ENCODE measurements around the gene PIGU. TPM values are rescaled to one million over a fixed set of nuclear protein-coding genes. Genes with fewer than 3 reads are reported as not detected.

PIGU gene
- total and polyA plus RNA-seq, 2 donors (not counting 1 experiment from before 2014, with no cell fraction given), result 12.0 to 19.3 TPM

DNA sequence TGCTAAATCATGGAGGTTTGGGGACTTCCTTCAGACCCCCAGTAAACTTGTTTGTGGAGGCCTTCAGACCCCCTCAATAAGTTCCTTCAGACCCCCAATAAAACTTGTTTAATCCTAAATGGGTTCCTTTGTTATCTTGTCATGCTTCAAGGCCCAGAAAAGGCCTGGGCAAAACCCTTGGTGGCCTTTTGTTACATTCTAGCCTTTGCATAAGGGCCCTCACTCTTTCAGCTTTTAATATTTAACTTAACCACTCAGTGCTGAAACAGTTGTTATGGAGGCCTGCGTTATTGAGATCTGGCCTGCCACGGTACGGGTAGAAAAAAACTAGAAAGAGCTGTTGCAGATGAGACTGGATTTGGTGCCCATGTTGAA is 165.0 kb downstream of the PIGU start:
- H4K20me1 ChIP-seq (ENCODE audit: control insufficient read depth, insufficient read depth, low read length, poor library complexity, severe bottlenecking), result no peaks in the 10 kb centered on the region
- no peaks in the 10 kb centered on the region for H3K9me3 ChIP-seq (ENCODE audit: control extremely low read depth in 1 of 3, control insufficient read depth in 2 of 3, insufficient read depth in 1 of 3, low read length in 2 of 3)
- Mint-ChIP-seq H3K27me3 (no peaks in the 10 kb centered on the region), H3K4me1 (peaks cover 23% of the 10 kb centered on the region), H3K27ac (peak overlapping the region; percentile 33), H3K4me3 (no peak overlapping the region), H3K9me3 (ENCODE audit: insufficient read depth) (no peaks in the 10 kb centered on the region)
- peaks cover 5% of the 10 kb centered on the region in 2 donors for H3K4me1 ChIP-seq (ENCODE audit: control insufficient read depth in 2 of 2, insufficient read depth in 2 of 2, low read length in 2 of 2)
- H3K79me2 ChIP-seq (ENCODE audit: control insufficient read depth, insufficient read depth, low read length), result peaks cover 11% of the 10 kb centered on the region
- intact Hi-C loops (cut with micrococcal nuclease), result no loop called here
- H3K36me3 ChIP-seq (replicated peaks in 1 of 2; ENCODE audit: control extremely low read depth in 1 of 2, control insufficient read depth in 1 of 2, extremely low read depth in 1 of 2, insufficient read depth in 2 of 2, low read length in 1 of 2), result peaks cover 15 to 20% of the 10 kb centered on the region in 2 experiments
- ChIA-PET POLR2A (interaction anchor here (0.5 kb wide), 1 partner anchor 188 kb away, joined by 12 read pairs; no protein-coding TSS in a partner anchor), CTCF (interaction anchor here (0.6 to 1.2 kb wide), 2 partner anchors 9 to 258 kb away, joined by 3 to 4 read pairs; no protein-coding TSS in a partner anchor)
- 100% methylated on average over 3 of the region's 3 CpGs for WGBS (ENCODE audit: insufficient coverage)
- no peak overlapping the region for H3K4me3 ChIP-seq (ENCODE audit: control extremely low read depth in 1 of 5, extremely low read depth in 1 of 5, insufficient read depth in 1 of 5, low read depth in 2 of 5, low read length in 4 of 5)
- no peak overlapping the region for H3K9ac ChIP-seq (ENCODE audit: low read length)
- TF ChIP-seq EZH2 (IDR thresholded peaks at IDR 0.05; ENCODE audit: borderline replicate concordance, insufficient read depth, low read depth, low read length, poor library complexity, severe bottlenecking), result no peak
- TF ChIP-seq, protein P1, sequence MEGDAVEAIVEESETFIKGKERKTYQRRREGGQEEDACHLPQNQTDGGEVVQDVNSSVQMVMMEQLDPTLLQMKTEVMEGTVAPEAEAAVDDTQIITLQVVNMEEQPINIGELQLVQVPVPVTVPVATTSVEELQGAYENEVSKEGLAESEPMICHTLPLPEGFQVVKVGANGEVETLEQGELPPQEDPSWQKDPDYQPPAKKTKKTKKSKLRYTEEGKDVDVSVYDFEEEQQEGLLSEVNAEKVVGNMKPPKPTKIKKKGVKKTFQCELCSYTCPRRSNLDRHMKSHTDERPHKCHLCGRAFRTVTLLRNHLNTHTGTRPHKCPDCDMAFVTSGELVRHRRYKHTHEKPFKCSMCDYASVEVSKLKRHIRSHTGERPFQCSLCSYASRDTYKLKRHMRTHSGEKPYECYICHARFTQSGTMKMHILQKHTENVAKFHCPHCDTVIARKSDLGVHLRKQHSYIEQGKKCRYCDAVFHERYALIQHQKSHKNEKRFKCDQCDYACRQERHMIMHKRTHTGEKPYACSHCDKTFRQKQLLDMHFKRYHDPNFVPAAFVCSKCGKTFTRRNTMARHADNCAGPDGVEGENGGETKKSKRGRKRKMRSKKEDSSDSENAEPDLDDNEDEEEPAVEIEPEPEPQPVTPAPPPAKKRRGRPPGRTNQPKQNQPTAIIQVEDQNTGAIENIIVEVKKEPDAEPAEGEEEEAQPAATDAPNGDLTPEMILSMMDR (IDR thresholded peaks at IDR 0.05), result no peak
- ATAC-seq (ENCODE audit: low read depth) (no peak), DNase-seq (no peak)
- no peaks in the 10 kb centered on the region for H3K27me3 ChIP-seq (replicated peaks in 1 of 4; ENCODE audit: control extremely low read depth in 1 of 4, control insufficient read depth in 3 of 4, insufficient read depth in 4 of 4, low read length in 3 of 4)
- no peak overlapping the region for H3K4me2 ChIP-seq (replicated peaks; ENCODE audit: low read depth, low read length, poor library complexity, severe bottlenecking)
- H2AFZ ChIP-seq (ENCODE audit: insufficient read depth, low read depth, low read length, poor library complexity, severe bottlenecking), result no peak overlapping the region
- no peak overlapping the region for H3K27ac ChIP-seq (ENCODE audit: low read length in 2 of 2)

DNA sequence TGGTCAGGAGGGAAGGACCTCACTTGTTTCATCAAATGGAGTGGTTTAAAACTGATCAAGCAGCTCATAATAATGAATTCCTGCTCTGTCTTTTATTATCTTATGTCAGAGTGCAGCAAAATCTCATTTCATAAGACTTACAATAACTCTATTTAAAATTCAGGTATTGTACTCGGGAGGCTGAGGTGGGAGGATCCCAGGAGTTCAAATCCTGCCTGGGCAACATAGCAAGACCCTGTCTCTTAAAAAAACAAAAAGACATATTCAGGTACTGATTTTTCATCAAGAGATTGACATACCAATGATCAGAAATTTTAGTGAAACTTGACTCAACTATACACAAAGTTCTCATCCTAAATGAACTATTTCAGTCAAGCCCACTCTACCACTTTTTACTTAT is 166.3 kb downstream of the PIGU start:
- no peak overlapping the region for H3K4me3 Mint-ChIP-seq
- no peak overlapping the region for H3K9ac ChIP-seq (ENCODE audit: low read length)

More for the DNA sequence above, 166.3 kb downstream of the PIGU start:
- 100% methylated on average over 1 of the region's 1 CpG for WGBS (ENCODE audit: insufficient coverage)
- Histone ChIP-seq H3K4me2 (replicated peaks; ENCODE audit: low read depth, low read length, poor library complexity, severe bottlenecking) (no peak overlapping the region), H3K9me3 (ENCODE audit: control extremely low read depth in 1 of 3, control insufficient read depth in 2 of 3, insufficient read depth in 1 of 3, low read length in 2 of 3) (no peaks in the 10 kb centered on the region), H3K79me2 (ENCODE audit: control insufficient read depth, insufficient read depth, low read length) (no peaks in the 10 kb centered on the region), H3K27me3 (replicated peaks in 1 of 4; ENCODE audit: control extremely low read depth in 1 of 4, control insufficient read depth in 3 of 4, insufficient read depth in 4 of 4, low read length in 3 of 4) (no peaks in the 10 kb centered on the region), H4K20me1 (ENCODE audit: control insufficient read depth, insufficient read depth, low read length, poor library complexity, severe bottlenecking) (no peaks in the 10 kb centered on the region), H2AFZ (ENCODE audit: insufficient read depth, low read depth, low read length, poor library complexity, severe bottlenecking) (no peak overlapping the region), H3K4me3 (ENCODE audit: control extremely low read depth in 1 of 5, extremely low read depth in 1 of 5, insufficient read depth in 1 of 5, low read depth in 2 of 5, low read length in 4 of 5) (no peak overlapping the region), H3K4me1 (ENCODE audit: control insufficient read depth in 2 of 2, insufficient read depth in 2 of 2, low read length in 2 of 2) (peaks cover 5% of the 10 kb centered on the region in 2 donors), H3K27ac (ENCODE audit: low read length in 2 of 2) (no peak overlapping the region), H3K36me3 (replicated peaks in 1 of 2; ENCODE audit: control extremely low read depth in 1 of 2, control insufficient read depth in 1 of 2, extremely low read depth in 1 of 2, insufficient read depth in 2 of 2, low read length in 1 of 2) (peaks cover 24 to 28% of the 10 kb centered on the region in 2 experiments)
- TF ChIP-seq, protein P1 (IDR thresholded peaks at IDR 0.05), result no peak
- no peak for TF ChIP-seq EZH2 (IDR thresholded peaks at IDR 0.05; ENCODE audit: borderline replicate concordance, insufficient read depth, low read depth, low read length, poor library complexity, severe bottlenecking)
- no peak overlapping the region for H3K27ac Mint-ChIP-seq
- ChIA-PET POLR2A (no interaction called here), CTCF (no interaction called here)
- no peak for ATAC-seq (ENCODE audit: low read depth)
- no peaks in the 10 kb centered on the region for H3K9me3 Mint-ChIP-seq (ENCODE audit: insufficient read depth)
- H3K4me1 Mint-ChIP-seq, result peaks cover 20% of the 10 kb centered on the region
- H3K27me3 Mint-ChIP-seq, result no peaks in the 10 kb centered on the region
- DNase-seq, result no peak
- intact Hi-C loops (cut with micrococcal nuclease), result no loop called here

Small RNA genes within 50 kb of the gene (small RNA-seq; reads per million reads assigned to genes)
- gene AL118520.1 (ENCODE audit: insufficient read length, low read depth, low replicate concordance) (not detected), gene RF00019 (ENCODE audit: insufficient read length, low read depth, low replicate concordance) (not detected)

Other genes starting within 250 kb of the PIGU start
- 43.8 and 55.3 TPM in 2 replicates for gene DYNLRB1, start 160.7 kb downstream of the PIGU start, total RNA-seq
- gene DYNLRB1, start 160.7 kb downstream of the PIGU start, polyA plus RNA-seq, result 116 and 120 TPM in 2 replicates
- 3.5 and 4.5 TPM in 2 replicates for gene MAP1LC3A, start 118.4 kb downstream of the PIGU start, total RNA-seq
- 10.5 and 23.8 TPM in 2 replicates for gene MAP1LC3A, start 118.4 kb downstream of the PIGU start, polyA plus RNA-seq
- 7.7 and 8.1 TPM in 2 replicates for gene TP53INP2, start 27.3 kb upstream of the PIGU start, total RNA-seq
- 14.7 and 39.6 TPM in 2 replicates for gene TP53INP2, start 27.3 kb upstream of the PIGU start, polyA plus RNA-seq
- gene NCOA6, start 148.6 kb upstream of the PIGU start, total RNA-seq, result 31.0 and 31.9 TPM in 2 replicates
- 14.7 and 16.0 TPM in 2 replicates for gene NCOA6, start 148.6 kb upstream of the PIGU start, polyA plus RNA-seq
- 26.8 and 28.6 TPM in 2 replicates for gene GGT7, start 195.8 kb upstream of the PIGU start, total RNA-seq
- gene GGT7, start 195.8 kb upstream of the PIGU start, polyA plus RNA-seq, result 29.0 and 31.9 TPM in 2 replicates
- 14.7 and 22.1 TPM in 2 replicates for gene ACSS2, start 199.5 kb upstream of the PIGU start, total RNA-seq
- gene ACSS2, start 199.5 kb upstream of the PIGU start, polyA plus RNA-seq, result 10.5 and 11.6 TPM in 2 replicates